Endothelial cell of umbilical vein (primary cell): ENCODE results near the gene NYAP1. TPM values are rescaled to one million over a fixed set of nuclear protein-coding genes. Genes with fewer than 3 reads are reported as not detected.
"Not testable (repeated sequence)": the region's sequence is repeated elsewhere in the genome, so short reads cannot be mapped to it uniquely, and the experiment has no call there.

Experiments
- BruUV-seq: library from RNA; stranded (reverse); fragments of 400-500 nt; replicated peaks from 2 replicates; lab custom pipeline; 2021; lab: Mats Ljungman, UMichigan
- CTCF ChIA-PET: fragments of 300-600, 350-600 bp; sonication (Branson Sonifier 250); formaldehyde crosslinking; loops from one replicate; lab custom pipeline; 2021; ENCODE audit warnings: antibody characterized with exemption, inconsistent platforms; lab: Charles Lee
- POLR2A ChIA-PET: fragments of 300-600, 350-600 bp; sonication (Branson Sonifier 250); formaldehyde crosslinking; loops from one replicate; lab custom pipeline; 2021; ENCODE audit warnings: antibody characterized with exemption, inconsistent platforms; lab: Charles Lee
- DNase-seq: peaks from one replicate; pipeline ENCODE4 v3.0.0-alpha.2; 2011; ENCODE audit warnings: low read depth, low spot score
- FAIRE-seq: peaks from 2 replicates; lab custom pipeline; 2011; peaks lifted over from hg19 to GRCh38; lab: Jason Lieb, UNC
- H2AFZ ChIP-seq: 2 replicates; pipeline ENCODE4 v1.6.0; 2012; ENCODE audit warnings: low read depth, low read length, control low read depth, inconsistent platforms
- H3K27ac ChIP-seq: 2 replicates; pipeline ENCODE4 v1.5.1; 2011; ENCODE audit warnings: low read depth, mild to moderate bottlenecking, control low read depth, low read length, moderate library complexity; ENCODE audit not compliant: insufficient read depth
- H3K27me3 ChIP-seq, 2 experiments: 2 replicates each; pipeline versions ENCODE4 v1.6.0 to v1.6.1; 2011; ENCODE audit warnings: low read length in 2 of 2, mixed read lengths in 1 of 2; ENCODE audit not compliant: control insufficient read depth in 2 of 2, insufficient read depth in 2 of 2
- H3K36me3 ChIP-seq, 2 experiments: 2 replicates in 1 of 2; 3 replicates in 1 of 2; pipeline ENCODE4 v1.5.1; 2011; ENCODE audit warnings: low read length in 2 of 2, mild to moderate bottlenecking in 1 of 2, moderate library complexity in 1 of 2; ENCODE audit not compliant: control insufficient read depth in 2 of 2, insufficient read depth in 2 of 2; ENCODE audit errors: extremely low read depth in 1 of 2
- H3K4me1 ChIP-seq: 3 replicates; pipeline ENCODE4 v1.5.1; 2011; ENCODE audit warnings: mild to moderate bottlenecking, low read length; ENCODE audit not compliant: control insufficient read depth, insufficient read depth; ENCODE audit errors: extremely low read depth
- H3K4me2 ChIP-seq: 2 replicates; pipeline ENCODE4 v1.6.1; 2011; ENCODE audit warnings: low read length, control low read depth, mixed read lengths; ENCODE audit not compliant: insufficient read depth
- H3K4me3 ChIP-seq, 3 experiments: fragments of 200-600 bp in 1 of 3; sonication (generic), shearing (Covaris generic) in 1 of 3; replicated peaks in 1 of 3; 2 replicates each; pipeline ENCODE4 v1.5.1; 2011 to 2016; ENCODE audit warnings: control low read depth in 3 of 3, low read length in 3 of 3, mild to moderate bottlenecking in 2 of 3, inconsistent platforms in 1 of 3, low read depth in 1 of 3, moderate library complexity in 1 of 3; ENCODE audit not compliant: insufficient read depth in 1 of 3
- H3K79me2 ChIP-seq: 2 replicates; pipeline ENCODE4 v1.6.0; 2012; ENCODE audit warnings: low read length, inconsistent platforms; ENCODE audit not compliant: control insufficient read depth, insufficient read depth
- H3K9ac ChIP-seq: replicated peaks from 2 replicates; pipeline ENCODE3; 2011; ENCODE audit warnings: low read length, control low read depth; ENCODE audit not compliant: insufficient read depth; ENCODE audit errors: extremely low read depth
- H3K9me1 ChIP-seq: replicated peaks from 3 replicates; pipeline ENCODE4 v1.6.0; 2011; ENCODE audit warnings: mild to moderate bottlenecking, low read length; ENCODE audit not compliant: control insufficient read depth, insufficient read depth; ENCODE audit errors: extremely low read depth
- H3K9me3 ChIP-seq: replicated peaks from 2 replicates; pipeline ENCODE4 v1.5.1; 2012; ENCODE audit warnings: low read length, inconsistent platforms; ENCODE audit not compliant: control insufficient read depth, insufficient read depth
- H4K20me1 ChIP-seq: replicated peaks from 2 replicates; pipeline ENCODE3; 2011; ENCODE audit warnings: mild to moderate bottlenecking, low read length; ENCODE audit not compliant: control insufficient read depth, insufficient read depth; ENCODE audit errors: extremely low read depth
- EZH2 ChIP-seq: IDR thresholded peaks from 2 replicates; pipeline ENCODE4 v1.6.1; 2012; ENCODE audit warnings: borderline replicate concordance, low read depth, mild to moderate bottlenecking, moderate library complexity, low read length, inconsistent platforms; ENCODE audit not compliant: severe bottlenecking
- FOS ChIP-seq: IDR thresholded peaks from 2 replicates; pipeline ENCODE4 v1.6.1; 2011; ENCODE audit warnings: mild to moderate bottlenecking, low read length, moderate library complexity, borderline replicate concordance; ENCODE audit not compliant: insufficient read depth
- GATA2 ChIP-seq: IDR thresholded peaks from 2 replicates; pipeline ENCODE4 v1.7.0; 2011; ENCODE audit warnings: low read depth, mild to moderate bottlenecking, moderate library complexity, mixed read lengths, low read length; ENCODE audit not compliant: insufficient read length, insufficient read depth
- JUN ChIP-seq: IDR thresholded peaks from 2 replicates; pipeline ENCODE4 v1.6.1; 2011; ENCODE audit warnings: borderline replicate concordance, low read depth; ENCODE audit not compliant: insufficient read length, insufficient read depth
- MYC ChIP-seq: IDR thresholded peaks from one replicate; pipeline ENCODE4 v1.6.1; 2011; ENCODE audit warnings: mild to moderate bottlenecking, low read depth, low read length
- POLR2A ChIP-seq: IDR thresholded peaks from 2 replicates; pipeline ENCODE4 v1.6.1; 2012; ENCODE audit warnings: low read depth, mild to moderate bottlenecking, control low read depth, low read length
- POLR2AphosphoS5 ChIP-seq: IDR thresholded peaks from 2 replicates; pipeline ENCODE4 v1.6.1; 2012; ENCODE audit warnings: low read depth, mild to moderate bottlenecking, control low read depth, low read length, moderate library complexity; ENCODE audit not compliant: insufficient read depth
- dilution Hi-C: fragments of 300-500 bp; cut with MboI; formaldehyde crosslinking; loops from one replicate; pipeline ENCODE4 v1.15.0; 2019; ENCODE audit warnings: low sequenced_read_pairs; ENCODE audit not compliant: extremely low pct_ligation_motif_present
- intact Hi-C: fragments of 100-400 bp; cut with micrococcal nuclease; formaldehyde crosslinking; loops from one replicate; pipeline ENCODE4 v1.10.0; 2022
- polyA plus RNA-seq, 4 experiments: library from polyadenylated mRNA; depleted of rRNA in 3 of 4; stranded (reverse) in 3 of 4; unstranded in 1 of 4; fragments of >200 nt; gene quantifications; 2 replicates each; pipeline versions ENCODE4 v1.2.1 to v1.2.3, GENCODE V29; 2011 to 2012; ENCODE audit warnings: missing spikeins in 1 of 4
- total RNA-seq: library from RNA; stranded (reverse); gene quantifications from 2 replicates; pipeline ENCODE4 v1.2.3, GENCODE V29; 2021
- TF ChIP-seq, protein P1 (sequence below): IDR thresholded peaks from 2 replicates; pipeline ENCODE4 v1.6.1; 2011; ENCODE audit not compliant: insufficient read depth, insufficient read length
- TF ChIP-seq, protein P2 (sequence below), 2 donors: IDR thresholded peaks; 1 replicate in 1 of 2; 2 replicates in 1 of 2; pipeline ENCODE4 v1.5.1; 2011; ENCODE audit warnings: low read length in 2 of 2, mild to moderate bottlenecking in 2 of 2, moderate library complexity in 2 of 2, control low read depth in 1 of 2, inconsistent platforms in 1 of 2, low read depth in 1 of 2; ENCODE audit not compliant: insufficient read depth in 1 of 2; ENCODE audit errors: extremely low read depth in 1 of 2

The NYAP1 gene
- total and polyA plus RNA-seq, 2 donors (not counting 3 experiments of a cell fraction or from before 2014, with no cell fraction given): 0.37 to 2.8 TPM

DNA sequence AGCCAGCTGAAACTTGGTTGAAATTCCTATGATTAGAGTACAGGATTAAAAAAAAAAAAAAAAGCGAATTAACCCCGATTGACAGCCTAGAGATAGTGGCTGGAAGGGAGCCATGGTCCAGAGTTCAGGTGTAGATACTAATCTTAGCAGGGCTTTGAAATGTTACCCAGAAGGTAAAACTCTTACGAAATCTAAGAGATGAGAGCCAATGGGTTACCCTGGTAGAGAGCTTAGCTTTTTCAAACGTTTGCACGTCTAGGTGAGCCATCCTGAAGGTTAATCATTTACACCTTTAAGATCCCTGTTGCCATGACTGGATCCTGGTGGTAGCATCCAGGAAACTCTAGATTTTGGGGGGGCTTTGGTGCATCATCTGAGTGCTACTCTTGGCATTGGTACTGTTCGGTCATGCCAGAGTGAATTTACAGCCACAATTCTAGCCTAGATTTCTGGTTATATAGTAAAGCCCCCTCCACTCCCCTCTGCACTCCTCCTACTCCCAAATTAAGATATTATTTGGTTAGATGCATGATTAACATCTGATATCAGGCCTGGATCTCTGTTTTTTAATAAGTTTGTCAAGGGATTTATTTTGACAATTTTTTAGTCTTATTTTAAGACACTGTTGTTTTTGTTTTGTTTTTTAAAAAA is 56.5 kb downstream of the NYAP1 start:
- peak overlapping the region in 2 of 3 experiments; percentile 38 to 96 for H3K4me3 ChIP-seq
- H3K9me3 ChIP-seq: no peaks in the 10 kb centered on the region
- dilution Hi-C loops (no loop called here), intact Hi-C loops (no loop called here)
- H3K79me2 ChIP-seq: peaks cover 30% of the 10 kb centered on the region
- CTCF ChIA-PET: interaction anchor here (0.7 to 3.4 kb wide), 5 partner anchors 8 to 57 kb away, joined by 3 to 27 read pairs (median 3); partner anchors contain the start of gene NYAP1
- no peaks in the 10 kb centered on the region for H3K27me3 ChIP-seq
- TF ChIP-seq, protein P1, sequence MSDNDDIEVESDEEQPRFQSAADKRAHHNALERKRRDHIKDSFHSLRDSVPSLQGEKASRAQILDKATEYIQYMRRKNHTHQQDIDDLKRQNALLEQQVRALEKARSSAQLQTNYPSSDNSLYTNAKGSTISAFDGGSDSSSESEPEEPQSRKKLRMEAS: no peak
- no peak for TF ChIP-seq FOS
- no peak for TF ChIP-seq GATA2
- TF ChIP-seq, protein P2, sequence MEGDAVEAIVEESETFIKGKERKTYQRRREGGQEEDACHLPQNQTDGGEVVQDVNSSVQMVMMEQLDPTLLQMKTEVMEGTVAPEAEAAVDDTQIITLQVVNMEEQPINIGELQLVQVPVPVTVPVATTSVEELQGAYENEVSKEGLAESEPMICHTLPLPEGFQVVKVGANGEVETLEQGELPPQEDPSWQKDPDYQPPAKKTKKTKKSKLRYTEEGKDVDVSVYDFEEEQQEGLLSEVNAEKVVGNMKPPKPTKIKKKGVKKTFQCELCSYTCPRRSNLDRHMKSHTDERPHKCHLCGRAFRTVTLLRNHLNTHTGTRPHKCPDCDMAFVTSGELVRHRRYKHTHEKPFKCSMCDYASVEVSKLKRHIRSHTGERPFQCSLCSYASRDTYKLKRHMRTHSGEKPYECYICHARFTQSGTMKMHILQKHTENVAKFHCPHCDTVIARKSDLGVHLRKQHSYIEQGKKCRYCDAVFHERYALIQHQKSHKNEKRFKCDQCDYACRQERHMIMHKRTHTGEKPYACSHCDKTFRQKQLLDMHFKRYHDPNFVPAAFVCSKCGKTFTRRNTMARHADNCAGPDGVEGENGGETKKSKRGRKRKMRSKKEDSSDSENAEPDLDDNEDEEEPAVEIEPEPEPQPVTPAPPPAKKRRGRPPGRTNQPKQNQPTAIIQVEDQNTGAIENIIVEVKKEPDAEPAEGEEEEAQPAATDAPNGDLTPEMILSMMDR (IDR thresholded peaks at IDR 0.05; ENCODE audit: extremely low read depth in 1 of 2, insufficient read depth in 1 of 2, low read depth in 1 of 2, low read length in 2 of 2): no peak
- TF ChIP-seq POLR2A: no peak
- no peak for TF ChIP-seq POLR2AphosphoS5
- TF ChIP-seq MYC: no peak
- no peak for TF ChIP-seq JUN
- TF ChIP-seq EZH2: no peak
- POLR2A ChIA-PET: interaction anchor here (0.7 kb wide), 1 partner anchor 26 kb away, joined by 3 read pairs; no protein-coding TSS in a partner anchor
- no peaks in the 10 kb centered on the region for H3K9me1 ChIP-seq
- BruUV-seq: no TSS peak
- DNase-seq: no peak
- H3K36me3 ChIP-seq: no peaks in the 10 kb centered on the region
- no peak overlapping the region for H2AFZ ChIP-seq
- no peak overlapping the region for H3K9ac ChIP-seq
- H3K27ac ChIP-seq: no peak overlapping the region
- H3K4me1 ChIP-seq: peaks cover 26% of the 10 kb centered on the region
- no peaks in the 10 kb centered on the region for H4K20me1 ChIP-seq
- FAIRE-seq: no peak
- H3K4me2 ChIP-seq: peak overlapping the region; percentile 48

GRCh38 chr7:100541309-100541708 is 57.6 kb downstream of the NYAP1 start:
- H3K9me3 ChIP-seq, H4K20me1 ChIP-seq, H3K4me2 ChIP-seq, H3K4me3 ChIP-seq, H3K9me1 ChIP-seq, POLR2A ChIA-PET, H3K9ac ChIP-seq, H3K36me3 ChIP-seq, DNase-seq, dilution Hi-C loops, FAIRE-seq, intact Hi-C loops, H3K27ac ChIP-seq, H3K27me3 ChIP-seq, H2AFZ ChIP-seq, BruUV-seq: not testable (repeated sequence)
- CTCF ChIA-PET: interaction anchor here (1.1 to 2.8 kb wide), 3 partner anchors 9 to 25 kb away, joined by 3 to 17 read pairs (median 3); no protein-coding TSS in a partner anchor
- Histone ChIP-seq H3K4me1 (peaks cover 37% of the 10 kb centered on the region), H3K79me2 (peaks cover 30% of the 10 kb centered on the region)
